Caco-2 (cell line): ENCODE results near the gene HIRA. TPM values are rescaled to one million over a fixed set of nuclear protein-coding genes. Genes with fewer than 3 reads are reported as not detected.

Source experiments
- BruUV-seq: library from RNA; stranded (reverse); fragments of 400-500 nt; replicated peaks from 2 replicates; lab custom pipeline; 2021; lab: Mats Ljungman, UMichigan
- CTCF ChIA-PET: fragments of 300-600 bp; sonication (Branson Sonifier 250); formaldehyde crosslinking; loops from one replicate; lab custom pipeline; 2022; ENCODE audit warnings: antibody characterized with exemption; lab: Charles Lee
- POLR2A ChIA-PET: fragments of 300-600 bp; sonication (Branson Sonifier 250); formaldehyde crosslinking; loops from one replicate; lab custom pipeline; 2022; ENCODE audit warnings: antibody characterized with exemption; lab: Charles Lee
- DNase-seq, 2 experiments: peaks; one replicate each; pipeline versions ENCODE4 v3.0.0 to v3.0.0-alpha.2; 2020 to 2022
- H3K27me3 ChIP-seq: replicated peaks from 2 replicates; pipeline ENCODE4 v1.6.0; 2011; ENCODE audit warnings: low read length; ENCODE audit not compliant: control insufficient read depth, insufficient read depth
- H3K36me3 ChIP-seq: 2 replicates; pipeline ENCODE4 v1.5.1; 2011; ENCODE audit warnings: low read length; ENCODE audit not compliant: control insufficient read depth, insufficient read depth
- H3K4me1 ChIP-seq: fragments of 250-450 bp; sonication (Bioruptor Pico); 2 replicates; pipeline ENCODE4 v1.5.1; 2020; ENCODE audit warnings: mild to moderate bottlenecking
- H3K4me3 ChIP-seq: 2 replicates; pipeline ENCODE4 v1.5.1; 2011; ENCODE audit warnings: low read depth, mild to moderate bottlenecking, control low read depth, low read length
- H3K9me3 ChIP-seq: fragments of 250-450 bp; sonication (Bioruptor Pico); 2 replicates; pipeline ENCODE4 v1.5.1; 2020; ENCODE audit warnings: mild to moderate bottlenecking, moderate library complexity
- H3K27ac Mint-ChIP-seq: one replicate; pipeline ENCODE4 v1.8.0; 2022; ENCODE audit warnings: mixed read lengths; ENCODE audit not compliant: unreplicated experiment
- H3K27me3 Mint-ChIP-seq: one replicate; pipeline ENCODE4 v1.8.0; 2022; ENCODE audit warnings: mixed read lengths; ENCODE audit not compliant: insufficient read depth, unreplicated experiment
- H3K36me3 Mint-ChIP-seq: one replicate; pipeline ENCODE4 v1.8.0; 2022; ENCODE audit warnings: mild to moderate bottlenecking, mixed read lengths; ENCODE audit not compliant: insufficient read depth, unreplicated experiment
- H3K4me1 Mint-ChIP-seq: one replicate; pipeline ENCODE4 v1.8.0; 2022; ENCODE audit warnings: low read depth, mixed read lengths; ENCODE audit not compliant: unreplicated experiment
- H3K4me3 Mint-ChIP-seq: one replicate; pipeline ENCODE4 v1.8.0; 2022; ENCODE audit warnings: mild to moderate bottlenecking, moderate library complexity, mixed read lengths; ENCODE audit not compliant: unreplicated experiment
- H3K9me3 Mint-ChIP-seq: one replicate; pipeline ENCODE4 v1.8.0; 2022; ENCODE audit warnings: mixed read lengths; ENCODE audit not compliant: unreplicated experiment
- intact Hi-C: fragments of 100-400 bp; cut with micrococcal nuclease; formaldehyde crosslinking; loops from one replicate; pipeline ENCODE4 v1.10.0; 2022; ENCODE audit not compliant: unreplicated experiment
- total RNA-seq: library from RNA; stranded (reverse); gene quantifications from 2 replicates; pipeline ENCODE4 v1.2.3, GENCODE V29; 2022
- TF ChIP-seq, protein P1 (sequence below), 2 experiments: fragments of 200-600 bp in 1 of 2; IDR thresholded peaks; 1 replicate in 1 of 2; 2 replicates in 1 of 2; pipeline versions ENCODE4 v1.5.1 to v1.8.0; 2011 to 2022; ENCODE audit warnings: antibody characterized with exemption in 1 of 2, control low read depth in 1 of 2, inconsistent platforms in 1 of 2, low read depth in 1 of 2, low read length in 1 of 2, mild to moderate bottlenecking in 1 of 2, moderate library complexity in 1 of 2; ENCODE audit not compliant: insufficient read depth in 1 of 2, severe bottlenecking in 1 of 2, unreplicated experiment in 1 of 2

The HIRA gene
- total RNA-seq, 1 experiment from 2014 or later, result 60.1 TPM

DNA sequence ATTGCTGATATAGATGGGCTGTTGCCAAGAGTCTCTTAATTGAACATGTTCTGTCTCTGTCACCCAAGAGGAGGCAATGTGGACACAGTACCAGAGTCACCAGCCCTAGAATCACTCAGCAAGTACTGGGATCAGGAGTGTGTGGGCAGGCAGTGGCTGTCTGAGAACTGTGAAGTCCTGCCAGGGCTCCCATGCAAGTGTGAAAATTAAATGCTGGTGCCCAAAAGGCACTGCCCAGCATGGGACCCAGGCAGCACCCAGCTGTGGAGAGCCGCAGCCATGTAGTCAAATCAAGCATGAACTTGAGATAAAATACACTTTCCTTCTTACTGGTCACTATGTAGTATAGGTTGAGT, 19.9 kb downstream of the HIRA start:
- TF ChIP-seq, protein P1, sequence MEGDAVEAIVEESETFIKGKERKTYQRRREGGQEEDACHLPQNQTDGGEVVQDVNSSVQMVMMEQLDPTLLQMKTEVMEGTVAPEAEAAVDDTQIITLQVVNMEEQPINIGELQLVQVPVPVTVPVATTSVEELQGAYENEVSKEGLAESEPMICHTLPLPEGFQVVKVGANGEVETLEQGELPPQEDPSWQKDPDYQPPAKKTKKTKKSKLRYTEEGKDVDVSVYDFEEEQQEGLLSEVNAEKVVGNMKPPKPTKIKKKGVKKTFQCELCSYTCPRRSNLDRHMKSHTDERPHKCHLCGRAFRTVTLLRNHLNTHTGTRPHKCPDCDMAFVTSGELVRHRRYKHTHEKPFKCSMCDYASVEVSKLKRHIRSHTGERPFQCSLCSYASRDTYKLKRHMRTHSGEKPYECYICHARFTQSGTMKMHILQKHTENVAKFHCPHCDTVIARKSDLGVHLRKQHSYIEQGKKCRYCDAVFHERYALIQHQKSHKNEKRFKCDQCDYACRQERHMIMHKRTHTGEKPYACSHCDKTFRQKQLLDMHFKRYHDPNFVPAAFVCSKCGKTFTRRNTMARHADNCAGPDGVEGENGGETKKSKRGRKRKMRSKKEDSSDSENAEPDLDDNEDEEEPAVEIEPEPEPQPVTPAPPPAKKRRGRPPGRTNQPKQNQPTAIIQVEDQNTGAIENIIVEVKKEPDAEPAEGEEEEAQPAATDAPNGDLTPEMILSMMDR (IDR thresholded peaks at IDR 0.05; ENCODE audit: insufficient read depth in 1 of 2, low read depth in 1 of 2, low read length in 1 of 2, severe bottlenecking in 1 of 2, unreplicated experiment in 1 of 2), result no peak
- H3K36me3 Mint-ChIP-seq, result peaks cover 31% of the 10 kb centered on the region
- ChIA-PET CTCF (interaction anchor here (0.5 kb wide), 1 partner anchor 21 kb away, joined by 3 read pairs; no protein-coding TSS in a partner anchor), POLR2A (interaction anchor here (0.6 kb wide), 1 partner anchor 73 kb away, joined by 3 read pairs; no protein-coding TSS in a partner anchor)
- H3K9me3 ChIP-seq, result no peaks in the 10 kb centered on the region
- intact Hi-C loops, result no loop called here
- no peaks in the 10 kb centered on the region for H3K4me1 Mint-ChIP-seq
- no peak overlapping the region for H3K4me3 ChIP-seq
- H3K27me3 ChIP-seq, result no peaks in the 10 kb centered on the region
- H3K36me3 ChIP-seq, result no peaks in the 10 kb centered on the region; the same call in none of the 2 replicates
- H3K27me3 Mint-ChIP-seq, result no peaks in the 10 kb centered on the region
- H3K27ac Mint-ChIP-seq, result no peak overlapping the region
- H3K4me1 ChIP-seq, result no peaks in the 10 kb centered on the region
- H3K4me3 Mint-ChIP-seq, result no peak overlapping the region
- no TSS peak for BruUV-seq
- no peak for DNase-seq
- H3K9me3 Mint-ChIP-seq, result no peaks in the 10 kb centered on the region

DNA sequence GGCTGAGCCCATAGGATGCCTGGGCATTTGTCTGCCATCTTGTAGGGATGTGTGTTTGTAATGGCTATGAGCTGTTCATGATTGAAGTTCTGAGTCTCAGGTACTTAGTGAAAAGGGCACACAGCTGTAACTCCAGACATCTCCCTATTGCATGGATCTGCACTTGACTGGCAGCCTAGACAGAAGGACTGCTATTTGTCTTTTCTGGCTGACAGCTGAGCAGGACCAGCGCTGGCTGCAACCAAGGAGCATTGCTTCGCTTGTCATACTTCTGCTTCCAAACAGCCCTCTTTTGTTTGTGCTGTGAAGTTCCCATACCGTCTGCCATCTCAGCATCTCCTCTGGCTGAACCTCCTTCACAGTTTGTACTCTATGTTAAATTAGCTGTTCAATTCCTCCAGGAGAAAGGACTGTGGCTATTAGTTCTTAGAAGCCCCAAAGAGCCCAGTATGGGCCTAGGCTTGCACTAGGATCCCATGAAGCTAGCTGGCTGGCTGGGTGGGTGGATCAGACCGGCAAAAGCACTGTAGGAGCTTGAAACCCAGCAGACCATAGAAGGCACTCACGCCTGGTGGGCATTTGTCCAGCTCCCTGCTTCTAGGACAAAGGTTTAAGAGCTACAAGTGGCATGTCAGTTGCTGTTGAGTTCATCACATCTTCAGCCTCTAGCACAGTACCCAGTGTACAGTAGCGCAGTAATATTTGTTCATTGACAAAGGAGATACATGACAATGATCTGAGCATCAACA, 20.4 kb downstream of the HIRA start:
- Histone ChIP-seq H3K4me1 (no peaks in the 10 kb centered on the region), H3K36me3 (no peaks in the 10 kb centered on the region; the same call in none of the 2 replicates), H3K27me3 (no peaks in the 10 kb centered on the region), H3K4me3 (no peak overlapping the region), H3K9me3 (no peaks in the 10 kb centered on the region)
- BruUV-seq, result no TSS peak
- no peak overlapping the region for H3K4me3 Mint-ChIP-seq
- peaks cover 35% of the 10 kb centered on the region for H3K36me3 Mint-ChIP-seq
- ChIA-PET CTCF (interaction anchor here (0.5 kb wide), 1 partner anchor 20 kb away, joined by 3 read pairs; no protein-coding TSS in a partner anchor), POLR2A (interaction anchor here (0.6 kb wide), 1 partner anchor 74 kb away, joined by 3 read pairs; no protein-coding TSS in a partner anchor)
- H3K4me1 Mint-ChIP-seq, result no peaks in the 10 kb centered on the region
- TF ChIP-seq, protein P1 (IDR thresholded peaks at IDR 0.05; ENCODE audit: insufficient read depth in 1 of 2, low read depth in 1 of 2, low read length in 1 of 2, severe bottlenecking in 1 of 2, unreplicated experiment in 1 of 2), result no peak
- intact Hi-C loops, result no loop called here
- no peaks in the 10 kb centered on the region for H3K27me3 Mint-ChIP-seq
- H3K27ac Mint-ChIP-seq, result no peak overlapping the region
- H3K9me3 Mint-ChIP-seq, result no peaks in the 10 kb centered on the region
- DNase-seq, result no peak

DNA sequence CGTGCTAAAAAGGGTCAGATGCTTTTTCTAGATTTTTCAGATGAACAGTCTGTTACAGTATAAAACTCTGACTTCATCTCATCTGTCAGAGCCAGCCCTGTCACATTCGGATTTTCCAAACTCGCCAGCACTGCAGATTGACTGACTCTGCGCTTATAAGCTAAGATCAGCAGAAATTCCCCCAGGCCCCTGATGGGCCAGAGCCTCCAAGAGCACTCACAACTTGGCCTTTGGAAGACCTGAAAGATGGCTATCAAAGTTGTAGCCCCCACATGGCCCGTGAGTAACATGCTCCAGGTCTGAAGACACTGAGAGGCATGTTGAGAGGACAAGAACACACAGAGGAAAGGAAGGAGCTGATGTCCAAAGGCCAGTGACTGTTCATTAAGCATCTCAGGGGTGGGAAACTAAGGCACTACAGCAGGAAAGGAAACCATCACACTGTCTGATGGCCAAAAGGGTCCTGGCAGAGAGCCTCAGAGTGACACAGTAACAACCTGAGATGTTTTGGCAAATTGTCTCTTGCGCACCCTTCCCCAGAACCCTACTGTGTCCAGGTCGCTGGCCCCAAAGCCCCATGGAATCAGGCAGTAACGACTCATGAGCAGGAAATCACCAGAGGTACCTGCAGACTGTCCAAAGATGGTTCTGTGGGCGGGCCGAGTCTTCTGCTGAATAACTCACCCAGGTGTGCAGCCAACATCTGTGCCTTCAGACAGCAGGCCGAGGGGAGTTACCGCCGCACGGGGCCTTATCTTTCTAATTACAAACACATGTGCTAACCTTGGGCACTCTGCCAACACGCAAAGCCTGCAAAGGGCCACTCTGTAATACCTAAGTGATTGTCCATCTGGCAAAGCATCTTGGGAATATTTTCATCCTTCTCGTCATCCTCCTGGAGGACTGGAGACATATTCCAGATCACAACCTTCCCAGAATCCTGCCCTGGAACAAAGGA, 23.6 kb downstream of the HIRA start:
- Mint-ChIP-seq H3K4me1 (no peaks in the 10 kb centered on the region), H3K27ac (no peak overlapping the region), H3K9me3 (no peaks in the 10 kb centered on the region), H3K4me3 (no peak overlapping the region), H3K36me3 (peaks cover 45% of the 10 kb centered on the region), H3K27me3 (no peaks in the 10 kb centered on the region)
- intact Hi-C loops, result no loop called here
- DNase-seq, result no peak
- Histone ChIP-seq H3K27me3 (no peaks in the 10 kb centered on the region), H3K4me3 (no peak overlapping the region), H3K4me1 (no peaks in the 10 kb centered on the region), H3K9me3 (no peaks in the 10 kb centered on the region), H3K36me3 (peaks cover 3% of the 10 kb centered on the region)
- CTCF ChIA-PET, result no interaction called here
- POLR2A ChIA-PET, result no interaction called here
- TF ChIP-seq, protein P1 (IDR thresholded peaks at IDR 0.05; ENCODE audit: insufficient read depth in 1 of 2, low read depth in 1 of 2, low read length in 1 of 2, severe bottlenecking in 1 of 2, unreplicated experiment in 1 of 2), result no peak
- no TSS peak for BruUV-seq
